G401 (cell line): Measurements from ENCODE around the gene VWA8. TPM values are rescaled to one million over a fixed set of nuclear protein-coding genes. Genes with fewer than 3 reads are reported as not detected.
"Not testable (repeated sequence)": the region's sequence is repeated elsewhere in the genome, so short reads cannot be mapped to it uniquely, and the experiment has no call there.

Source experiments
- DNase-seq: peaks from one replicate; pipeline ENCODE4 v3.0.0-alpha.2; 2015; ENCODE audit warnings: low spot score
- in situ Hi-C: cut with HindIII; loops from 2 replicates; pipeline ENCODE4 v1.10.0; 2016; ENCODE audit warnings: low sequenced_read_pairs, mixed read lengths
- total RNA-seq: library from RNA; depleted of rRNA; stranded (reverse); fragments of >200 nt; shearing (Covaris generic); gene quantifications from 2 replicates; pipeline ENCODE4 v1.2.3, GENCODE V29; 2014

VWA8 gene
- total RNA-seq, 1 experiment from 2014 or later = 19.2 TPM

DNA sequence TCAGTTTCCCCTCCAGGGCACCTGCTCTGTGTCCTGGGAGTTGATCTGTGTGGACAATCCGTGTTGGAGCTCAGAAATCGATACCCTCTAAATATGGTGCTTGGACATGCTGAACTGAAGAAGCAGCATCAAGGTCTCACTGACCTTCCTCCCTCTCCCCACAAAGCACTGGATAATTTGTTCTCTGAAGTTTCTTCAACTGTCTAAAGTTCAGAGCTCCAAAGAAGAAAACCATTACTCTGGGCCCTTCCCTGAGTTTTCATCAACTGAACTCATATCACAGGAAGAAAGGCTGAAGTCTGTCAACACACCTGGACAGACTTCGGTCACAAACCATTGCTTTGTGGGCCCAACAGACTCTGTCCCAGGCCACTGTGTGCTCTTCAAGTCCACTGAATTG, 371.5 kb downstream of the VWA8 start:
- no peak for DNase-seq
- in situ Hi-C loops = no loop called here

DNA sequence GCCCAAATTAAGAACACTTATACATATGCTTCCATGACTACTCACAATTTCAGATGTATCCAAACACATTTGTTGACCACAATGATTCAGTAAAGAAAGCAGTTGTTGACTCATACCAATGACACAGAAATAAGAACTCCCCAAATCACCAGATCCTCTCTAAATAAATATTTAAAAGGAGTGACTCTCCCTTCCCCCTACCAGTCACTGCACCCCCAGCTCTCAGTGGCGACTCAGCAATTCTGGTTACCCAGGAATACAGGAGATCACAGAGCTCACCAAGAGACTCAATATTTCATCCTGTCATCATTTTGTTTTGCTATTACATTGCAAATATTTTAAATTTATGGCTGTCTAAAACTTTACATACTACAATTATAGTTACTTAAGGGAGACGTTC, 372.0 kb downstream of the VWA8 start:
- in situ Hi-C loops = no loop called here
- DNase-seq = no peak

DNA sequence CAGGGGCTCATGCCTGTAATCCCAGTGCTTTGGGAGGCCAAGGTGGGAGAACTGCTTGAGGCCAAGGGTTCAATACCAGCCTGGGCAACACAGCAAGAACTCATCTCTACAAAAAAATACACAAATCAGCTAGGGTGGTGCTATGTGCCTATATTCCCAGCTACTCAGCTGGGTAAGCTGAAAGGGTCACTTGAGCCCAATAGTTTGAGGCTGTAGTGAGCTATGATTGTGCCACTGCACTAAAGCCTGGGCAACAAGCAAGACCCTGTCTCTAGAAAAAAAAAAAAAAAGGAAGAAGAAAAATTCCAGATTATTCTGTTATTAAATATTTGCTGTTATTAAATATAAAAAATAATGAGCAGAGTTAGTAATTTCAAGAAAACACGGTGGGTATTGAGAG, 372.5 kb downstream of the VWA8 start:
- in situ Hi-C loops = no loop called here
- no peak for DNase-seq

DNA sequence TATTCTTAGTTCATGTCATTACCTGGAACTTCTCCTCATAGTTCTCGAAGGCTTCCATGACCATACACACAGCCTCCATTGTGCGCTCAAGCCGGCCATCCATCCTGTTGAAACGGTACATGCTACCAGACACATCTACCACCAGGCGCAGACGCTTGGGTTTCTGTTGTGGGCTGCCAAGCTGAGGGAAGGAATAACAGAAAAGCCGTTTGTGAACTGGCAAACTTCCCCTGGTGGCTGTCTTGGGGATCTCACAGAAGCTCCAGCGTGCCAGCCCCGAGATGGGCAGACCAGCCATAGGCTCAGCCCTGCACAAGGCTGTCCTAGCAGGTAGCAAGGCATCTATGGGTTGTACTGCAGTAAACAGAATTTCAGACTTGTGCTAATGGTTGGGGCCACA, 373.4 kb downstream of the VWA8 start:
- DNase-seq = no peak

DNA sequence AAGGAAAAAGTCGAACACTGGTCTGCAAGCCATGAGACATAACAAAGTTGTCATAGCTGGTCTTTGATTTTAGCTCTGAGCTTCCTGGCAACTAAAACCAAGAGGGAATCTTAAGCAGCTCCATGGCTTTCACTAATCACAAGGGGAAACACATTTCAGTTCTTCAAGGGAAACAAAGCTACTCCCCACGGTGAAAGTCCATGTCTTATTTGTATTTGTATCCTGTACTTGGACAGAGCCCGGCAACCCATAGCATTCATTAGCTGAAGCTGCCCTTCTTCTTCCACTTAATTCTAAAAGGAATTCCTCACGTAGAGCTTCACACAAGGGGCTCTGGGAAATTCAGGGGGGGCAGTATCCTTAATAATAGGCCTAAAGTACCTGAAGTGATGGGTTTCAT, 374.7 kb downstream of the VWA8 start:
- DNase-seq = peak; percentile 16
- in situ Hi-C loops = no loop called here

More for the DNA sequence above, 373.4 kb downstream of the VWA8 start:
- in situ Hi-C loops = no loop called here

DNA sequence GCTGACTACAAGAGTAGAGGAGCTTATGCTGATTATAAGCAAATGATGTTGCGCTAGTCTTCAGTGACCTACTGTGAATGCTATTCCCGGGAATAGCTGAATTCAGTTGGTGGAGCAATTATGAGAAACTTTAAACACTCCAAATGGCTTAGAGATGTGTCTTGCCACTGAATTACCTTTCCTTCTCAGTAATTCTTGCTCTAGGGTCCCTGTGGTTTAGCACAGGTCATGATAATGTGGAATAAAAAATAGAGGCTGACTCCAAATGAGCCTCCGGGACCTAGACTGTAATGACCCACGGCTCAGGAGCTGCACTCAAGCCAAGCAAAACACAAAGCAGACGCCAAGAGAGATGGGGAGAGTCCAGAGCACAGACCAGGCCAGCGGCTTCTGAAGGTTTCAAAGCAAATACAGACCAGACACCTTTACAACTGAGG, 378.9 kb downstream of the VWA8 start:
- in situ Hi-C loops = no loop called here
- DNase-seq = no peak

DNA sequence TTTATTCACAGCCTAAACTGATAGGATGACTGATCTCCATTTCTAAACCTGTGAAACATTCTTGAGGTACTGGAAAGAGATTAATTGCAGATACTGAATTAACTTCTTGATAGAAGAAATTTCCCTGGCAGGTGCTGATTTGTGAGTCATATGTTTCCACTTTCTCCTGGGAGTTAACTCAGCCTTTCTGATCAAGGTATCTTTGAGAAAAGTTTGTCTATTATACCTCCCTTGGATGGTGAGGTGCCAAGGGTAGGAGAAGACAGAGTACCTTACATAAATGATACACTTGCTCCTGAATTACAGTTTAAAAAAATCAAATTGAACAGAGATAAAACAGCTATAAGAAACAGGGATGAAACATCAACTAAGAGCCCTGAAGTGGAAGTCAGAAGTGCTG, 380.6 kb downstream of the VWA8 start:
- in situ Hi-C loops = no loop called here

DNA sequence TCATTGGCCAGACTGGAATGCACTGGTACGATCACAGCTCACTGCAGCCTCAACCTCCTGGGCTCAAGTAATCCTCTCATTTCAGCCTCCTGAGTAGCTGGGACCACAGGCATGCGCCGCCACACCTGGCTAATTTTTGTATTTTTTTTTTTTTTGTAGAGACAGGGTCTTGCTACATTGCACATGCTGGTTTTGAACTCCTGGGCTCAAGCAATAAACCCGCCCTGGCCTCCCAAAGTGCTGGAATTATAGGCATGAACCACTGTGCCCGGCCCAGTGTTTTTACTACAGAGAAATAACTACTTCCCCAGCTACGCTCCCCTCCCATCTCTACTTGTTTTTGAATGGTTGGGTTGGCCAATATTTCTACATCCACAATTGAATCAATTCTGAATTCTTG, 381.0 kb downstream of the VWA8 start:
- DNase-seq = no peak
- in situ Hi-C loops = no loop called here

More for the DNA sequence above, 380.6 kb downstream of the VWA8 start:
- DNase-seq = no peak

DNA sequence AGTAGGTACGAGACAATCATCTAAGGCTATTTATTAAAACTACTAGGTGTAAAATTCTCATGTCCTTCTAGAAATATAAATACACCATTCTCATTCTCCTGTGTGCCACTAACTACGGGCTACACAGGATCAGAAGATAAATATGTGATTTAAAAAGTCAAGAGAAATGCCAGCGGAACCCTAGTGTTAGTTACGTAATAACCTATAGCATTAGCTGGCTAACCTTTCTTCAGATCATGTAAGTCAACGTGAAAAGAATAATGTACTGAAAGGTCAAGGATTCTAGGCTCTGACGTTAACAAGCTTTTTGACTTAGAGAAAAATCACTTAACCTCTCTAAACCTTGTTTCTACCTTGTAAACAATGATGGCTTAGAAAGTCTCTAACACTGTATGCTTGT, 381.7 kb downstream of the VWA8 start:
- DNase-seq = no peak
- in situ Hi-C loops = no loop called here

DNA sequence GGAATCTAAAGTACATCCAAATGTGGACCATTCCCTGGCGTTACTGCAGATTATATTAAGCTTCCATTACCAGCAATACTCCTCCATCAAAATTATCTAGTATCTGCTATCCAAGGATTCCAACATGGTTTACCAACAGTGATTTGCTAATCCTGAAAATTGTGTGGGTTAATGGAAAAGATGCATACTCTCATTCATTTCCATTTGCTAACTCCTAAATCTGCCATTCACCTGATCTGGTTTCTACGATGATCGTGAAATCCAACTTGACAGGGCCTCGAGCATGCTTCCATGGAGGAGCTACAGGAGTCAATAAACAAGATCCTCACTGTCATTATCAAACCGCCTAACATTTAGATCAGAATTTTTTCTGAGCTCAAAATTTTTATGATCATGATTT, 382.5 kb downstream of the VWA8 start:
- no peak for DNase-seq
- in situ Hi-C loops = no loop called here

DNA sequence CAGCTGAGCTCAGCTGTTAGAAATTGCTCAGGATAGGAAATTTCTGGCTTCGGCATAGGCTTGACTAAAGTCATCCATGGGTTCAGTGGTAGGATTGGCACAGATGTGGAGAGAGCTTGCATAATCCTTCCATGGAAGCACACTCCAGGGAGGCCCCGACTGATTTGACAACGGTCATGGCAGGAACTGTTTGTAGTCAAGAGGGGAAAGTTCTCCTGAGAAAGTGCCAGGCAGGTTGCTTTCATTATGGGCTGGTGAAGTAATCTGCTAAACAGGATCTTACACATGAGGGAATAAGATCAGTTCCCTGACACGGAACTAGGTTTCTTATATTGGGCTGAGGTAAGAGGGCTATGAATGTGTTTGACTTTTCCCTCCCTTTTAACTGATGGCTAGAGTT, 383.5 kb downstream of the VWA8 start:
- in situ Hi-C loops = no loop called here

DNA sequence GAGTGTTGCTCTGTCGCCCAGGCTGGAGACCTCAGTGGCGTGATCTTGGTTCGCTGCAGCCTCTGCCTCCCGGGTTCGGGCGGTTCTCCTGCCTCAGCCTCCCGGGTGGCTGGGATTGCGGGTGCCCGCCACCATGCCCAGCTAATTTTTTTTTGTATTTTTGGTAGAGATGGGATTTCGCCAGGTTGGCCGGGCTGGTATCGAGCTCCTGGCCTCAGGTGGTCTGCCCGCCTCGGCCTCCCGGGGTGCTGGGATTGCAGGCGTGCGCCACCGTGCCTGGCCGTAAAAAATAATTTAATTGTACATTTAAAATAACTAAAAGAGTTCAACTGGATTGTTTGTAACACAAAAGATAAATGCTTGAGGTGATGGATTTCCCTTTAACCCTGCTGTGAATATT, 387.3 kb downstream of the VWA8 start:
- in situ Hi-C loops, DNase-seq: not testable (repeated sequence)

More for the DNA sequence above, 383.5 kb downstream of the VWA8 start:
- DNase-seq = no peak

DNA sequence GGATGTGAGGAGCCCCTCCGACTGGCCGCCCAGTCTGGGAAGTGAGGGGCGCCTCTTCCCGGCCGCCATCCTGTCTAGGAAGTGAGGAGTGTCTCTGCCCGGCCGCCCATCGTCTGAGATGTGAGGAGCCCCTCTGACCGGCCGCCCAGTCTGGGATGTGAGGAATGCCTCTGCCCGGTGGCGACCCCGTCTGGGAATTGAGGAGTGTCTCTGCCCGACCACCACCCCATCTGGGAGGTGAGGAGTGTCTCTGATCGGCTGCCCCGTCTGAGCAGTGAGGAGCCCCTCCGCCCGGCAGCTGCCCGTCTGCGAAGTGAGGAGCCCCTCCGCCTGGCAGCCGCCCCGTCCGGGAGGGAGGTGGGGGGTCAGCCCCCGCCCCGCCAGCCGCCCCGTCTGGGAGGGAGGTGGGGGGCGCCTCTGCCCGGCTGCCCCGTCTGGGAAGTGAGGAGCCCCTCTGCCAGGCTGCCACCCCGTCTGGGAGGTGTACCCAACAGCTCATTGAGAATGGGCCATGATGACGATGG, 389.0 kb downstream of the VWA8 start:
- DNase-seq, in situ Hi-C loops: not testable (repeated sequence)

DNA sequence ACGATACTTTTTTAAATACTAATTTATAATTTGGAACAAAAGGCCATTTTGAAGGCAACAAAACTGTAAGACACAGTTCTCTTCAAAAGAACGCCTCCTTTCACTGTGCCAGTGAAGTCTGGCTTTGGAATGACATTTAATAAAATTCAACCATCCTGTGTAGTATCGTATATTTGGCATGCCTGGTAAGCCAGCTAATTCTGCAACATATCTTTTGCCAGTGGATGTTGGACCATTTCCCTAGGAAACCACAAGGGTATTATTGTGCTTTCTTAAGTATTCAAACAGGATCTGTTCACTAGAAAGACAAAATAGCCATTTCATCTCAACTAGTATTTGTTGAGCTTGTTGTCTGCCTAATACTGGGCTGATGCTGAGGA, 391.9 kb downstream of the VWA8 start:
- in situ Hi-C loops = no loop called here
- no peak for DNase-seq

DNA sequence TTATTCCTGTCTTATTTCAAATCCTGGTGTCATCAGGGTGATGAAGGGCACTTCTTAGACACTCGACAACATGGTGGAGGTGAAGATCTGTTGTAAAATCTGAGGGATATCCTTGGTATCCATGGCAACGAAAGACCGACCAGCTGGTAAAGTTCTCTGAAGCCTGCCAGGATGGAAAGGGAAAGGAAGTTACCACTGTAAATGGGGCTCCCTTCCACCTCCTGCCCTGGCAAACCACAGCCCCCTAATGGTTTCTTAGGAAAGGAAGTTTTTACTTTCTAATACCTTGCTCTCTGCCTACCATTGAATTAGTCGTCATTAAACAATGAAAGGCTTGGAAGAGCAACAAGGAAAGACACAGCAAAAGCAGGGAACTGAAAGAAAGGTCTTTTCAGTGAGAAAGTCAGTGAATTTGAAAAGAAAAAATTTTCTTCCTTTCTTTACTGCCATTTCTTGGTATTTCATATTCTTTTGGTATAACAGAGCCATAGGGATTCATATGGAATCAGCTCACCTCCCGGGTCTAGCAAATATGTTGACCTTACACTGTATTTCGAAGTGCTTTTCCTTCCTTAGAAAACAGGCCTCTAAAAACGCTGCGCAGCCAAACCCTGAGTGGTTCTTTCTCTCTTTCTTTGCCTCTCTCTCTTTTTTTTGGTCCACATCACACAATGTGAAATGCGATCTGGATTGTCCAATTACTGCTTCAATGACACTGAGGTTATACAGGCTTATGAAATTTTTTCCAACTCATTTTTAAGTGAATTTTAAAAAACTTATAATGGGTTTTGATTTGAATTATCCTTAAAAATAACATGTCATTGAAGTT, 392.6 kb downstream of the VWA8 start:
- no peak for DNase-seq
- in situ Hi-C loops = no loop called here

DNA sequence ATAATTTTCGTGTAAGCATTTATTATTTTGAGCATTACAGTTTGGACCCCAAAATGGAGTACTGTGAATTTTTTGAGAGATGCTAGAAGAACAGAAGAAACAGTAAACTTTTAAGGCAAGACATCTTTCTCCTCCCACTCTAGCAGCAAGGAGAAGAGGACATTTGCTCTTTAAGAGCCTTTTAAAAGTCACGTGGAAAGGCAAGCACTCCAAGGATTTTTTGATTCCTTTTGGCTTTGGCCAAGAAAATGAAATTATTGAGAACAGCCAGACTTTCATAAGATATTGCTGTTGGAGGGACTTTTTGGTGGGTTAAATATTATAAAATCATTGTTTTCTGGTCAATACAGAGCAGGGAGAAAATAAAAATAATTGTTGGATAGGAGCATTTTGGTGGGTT, 393.5 kb downstream of the VWA8 start:
- in situ Hi-C loops = no loop called here
- no peak for DNase-seq

DNA sequence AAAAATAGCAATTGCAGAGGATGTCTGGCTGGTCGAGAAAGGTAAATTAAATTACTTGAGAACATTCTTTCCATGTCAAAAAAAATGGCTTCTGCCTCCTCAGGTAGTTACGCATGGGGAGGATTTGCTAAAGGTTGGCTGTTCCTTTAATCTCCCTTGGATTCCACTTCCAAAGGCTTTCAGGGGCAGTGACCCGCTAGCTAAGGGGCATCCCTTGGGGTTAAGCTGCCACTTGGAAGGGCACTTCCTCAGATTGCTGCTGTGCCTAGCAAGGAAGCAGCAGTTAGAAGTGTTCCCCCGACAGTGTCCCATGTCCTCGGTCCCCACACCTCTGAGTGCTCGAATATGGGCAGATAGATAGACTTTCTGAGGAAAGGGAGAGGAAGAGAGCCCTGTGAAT, 395.1 kb downstream of the VWA8 start:
- in situ Hi-C loops = no loop called here
- DNase-seq = no peak

DNA sequence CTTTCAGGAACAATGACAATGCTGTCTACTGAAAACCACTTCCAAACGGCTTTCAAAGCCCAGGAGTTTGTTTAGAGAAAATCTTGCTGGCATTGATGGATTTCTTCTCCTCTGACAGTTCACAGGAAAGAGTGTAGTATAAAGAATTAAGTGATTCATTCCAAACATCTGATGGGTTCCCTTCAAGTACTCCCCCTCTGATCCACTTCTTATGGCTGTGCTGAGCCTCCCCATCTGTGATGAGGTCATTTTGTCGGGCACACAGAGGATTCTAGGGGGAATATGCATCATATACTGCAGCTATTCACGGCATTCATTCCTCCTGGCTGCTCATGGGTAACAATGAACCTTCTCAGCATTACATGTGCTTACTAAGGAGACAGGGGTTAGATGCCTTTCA, 395.7 kb downstream of the VWA8 start:
- no peak for DNase-seq
- in situ Hi-C loops = no loop called here

DNA sequence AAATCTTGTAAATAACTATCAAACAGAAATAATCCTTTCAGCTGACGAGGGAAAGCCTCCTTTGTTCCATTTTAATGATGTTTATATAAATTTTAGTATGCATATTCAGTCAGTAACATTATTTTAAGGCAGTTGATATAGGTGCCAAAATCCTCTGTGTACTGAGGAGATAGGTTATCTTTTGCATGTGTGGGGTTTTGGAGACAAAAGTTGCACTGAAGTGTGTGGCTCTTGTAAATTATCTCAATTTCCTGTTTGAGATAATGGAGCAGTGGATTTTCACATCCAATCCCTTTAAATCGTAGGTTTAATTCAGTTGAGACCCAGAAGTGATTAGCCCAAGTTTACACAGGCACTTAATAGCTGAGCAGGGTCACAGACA, 396.9 kb downstream of the VWA8 start:
- in situ Hi-C loops = no loop called here
- no peak for DNase-seq

DNA sequence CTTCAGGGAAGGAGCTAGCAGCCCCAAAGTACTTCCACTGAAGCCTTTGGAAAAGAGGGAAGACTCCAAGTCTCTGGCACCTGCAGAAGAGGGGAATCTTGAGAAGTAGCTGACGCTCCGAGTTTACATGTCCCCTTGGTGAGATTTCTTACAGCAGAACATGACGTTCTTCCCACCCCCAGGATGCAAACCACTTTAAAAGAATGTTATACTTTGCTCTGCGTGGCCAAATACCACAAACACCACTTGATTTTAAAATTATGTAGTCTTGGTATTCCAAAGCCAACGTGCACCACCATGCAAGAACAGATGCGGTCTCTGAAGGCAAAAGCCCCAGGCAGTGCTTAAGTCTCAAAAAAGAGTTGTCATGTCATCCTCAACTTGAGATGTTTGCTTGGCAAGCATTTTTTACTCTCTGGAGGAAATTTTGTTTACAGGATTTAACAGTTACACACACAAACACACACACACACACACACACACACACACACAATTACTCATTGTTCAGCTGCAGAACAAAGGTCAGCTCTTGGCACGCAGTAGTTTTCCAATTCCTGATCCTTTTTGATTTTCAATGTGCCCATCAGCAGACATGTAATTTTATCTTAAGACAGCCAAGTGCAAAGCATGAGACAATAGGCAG, 397.4 kb downstream of the VWA8 start:
- DNase-seq = no peak
- in situ Hi-C loops = no loop called here
